H9 (cell line): ENCODE measurements around the gene ADAMTS15. TPM values are rescaled to one million over a fixed set of nuclear protein-coding genes. Genes with fewer than 3 reads are reported as not detected.
A peak's percentile ranks its signal among the peaks of the same experiment; 100 is the strongest.

ENCODE experiments used
- DNase-seq: peaks from one replicate; pipeline ENCODE4 v3.0.0-alpha.2; 2017
- H2AFZ ChIP-seq: one replicate; pipeline ENCODE4 v1.6.1; 2013; ENCODE audit warnings: mild to moderate bottlenecking, low read length, control low read depth, moderate library complexity
- H2AK5ac ChIP-seq: 2 replicates; pipeline ENCODE4 v1.6.1; 2013; ENCODE audit warnings: low read length, control low read depth, mixed read lengths; ENCODE audit not compliant: insufficient read length
- H2BK120ac ChIP-seq: one replicate; pipeline ENCODE4 v1.6.1; 2013; ENCODE audit warnings: low read depth, mild to moderate bottlenecking, low read length, control low read depth, inconsistent platforms; ENCODE audit not compliant: poor library complexity, severe bottlenecking
- H2BK12ac ChIP-seq: 2 replicates; pipeline ENCODE4 v1.6.1; 2013; ENCODE audit warnings: low read length, control low read depth, mixed read lengths, low read depth; ENCODE audit not compliant: insufficient read length
- H2BK15ac ChIP-seq: 2 replicates; pipeline ENCODE4 v1.6.1; 2013; ENCODE audit warnings: low read depth, low read length, control low read depth
- H2BK20ac ChIP-seq: one replicate; pipeline ENCODE4 v1.6.1; 2013; ENCODE audit warnings: low read depth, mild to moderate bottlenecking, low read length, control low read depth, inconsistent platforms; ENCODE audit not compliant: poor library complexity, severe bottlenecking
- H2BK5ac ChIP-seq: 2 replicates; pipeline ENCODE4 v1.6.1; 2013; ENCODE audit warnings: low read length, control low read depth, mixed read lengths; ENCODE audit not compliant: insufficient read length
- H3K14ac ChIP-seq: 2 replicates; pipeline ENCODE4 v1.6.1; 2013; ENCODE audit warnings: low read length, control low read depth; ENCODE audit not compliant: insufficient read depth
- H3K18ac ChIP-seq: 2 replicates; pipeline ENCODE4 v1.6.1; 2013; ENCODE audit warnings: low read depth, mild to moderate bottlenecking, mixed read lengths, low read length, control low read depth; ENCODE audit not compliant: insufficient read length
- H3K23ac ChIP-seq: 2 replicates; pipeline ENCODE4 v1.6.1; 2013; ENCODE audit warnings: low read length, control low read depth, mixed read lengths, low read depth; ENCODE audit not compliant: insufficient read length
- H3K23me2 ChIP-seq: 2 replicates; pipeline ENCODE4 v1.6.1; 2013; ENCODE audit warnings: low read depth, mild to moderate bottlenecking, mixed read lengths, low read length, control low read depth; ENCODE audit not compliant: insufficient read length, poor library complexity, severe bottlenecking
- H3K27ac ChIP-seq: 2 replicates; pipeline ENCODE4 v1.5.1; 2013; ENCODE audit warnings: low read length, control low read depth, mixed read lengths, low read depth; ENCODE audit not compliant: insufficient read length
- H3K27me3 ChIP-seq: 2 replicates; pipeline ENCODE4 v1.6.1; 2013; ENCODE audit warnings: low read length, control low read depth, inconsistent platforms; ENCODE audit not compliant: insufficient read depth
- H3K4ac ChIP-seq: 2 replicates; pipeline ENCODE4 v1.6.1; 2013; ENCODE audit warnings: low read depth, mild to moderate bottlenecking, control low read depth, inconsistent platforms, low read length, moderate library complexity
- H3K4me1 ChIP-seq: 2 replicates; pipeline ENCODE4 v1.6.1; 2013; ENCODE audit warnings: low read length, control low read depth, inconsistent platforms; ENCODE audit not compliant: insufficient read depth
- H3K4me2 ChIP-seq: 2 replicates; pipeline ENCODE4 v1.6.1; 2013; ENCODE audit warnings: low read length, control low read depth, mixed read lengths; ENCODE audit not compliant: insufficient read length, insufficient read depth
- H3K56ac ChIP-seq: 2 replicates; pipeline ENCODE4 v1.6.1; 2013; ENCODE audit warnings: low read depth, mild to moderate bottlenecking, mixed read lengths, low read length, control low read depth; ENCODE audit not compliant: insufficient read length
- H3K79me1 ChIP-seq: 2 replicates; pipeline ENCODE4 v1.6.1; 2013; ENCODE audit warnings: low read depth, mild to moderate bottlenecking, moderate library complexity, low read length, control low read depth, inconsistent platforms; ENCODE audit not compliant: insufficient read depth, poor library complexity, severe bottlenecking
- H3K79me2 ChIP-seq: 2 replicates; pipeline ENCODE4 v1.6.1; 2013; ENCODE audit warnings: low read length, control low read depth, inconsistent platforms; ENCODE audit not compliant: insufficient read depth
- H3K9ac ChIP-seq: 2 replicates; pipeline ENCODE4 v1.6.1; 2013; ENCODE audit warnings: low read length, control low read depth, mixed read lengths; ENCODE audit not compliant: insufficient read length; ENCODE audit errors: extremely low read depth
- H3K9me3 ChIP-seq: one replicate; pipeline ENCODE4 v1.6.1; 2013; ENCODE audit warnings: low read depth, low read length, inconsistent platforms; ENCODE audit not compliant: control insufficient read depth
- H3T11ph ChIP-seq: one replicate; pipeline ENCODE4 v1.6.1; 2013; ENCODE audit warnings: mild to moderate bottlenecking, low read length, control low read depth, inconsistent platforms
- H4K20me1 ChIP-seq: one replicate; pipeline ENCODE4 v1.6.1; 2013; ENCODE audit not compliant: control insufficient read depth, insufficient read length, insufficient read depth
- H4K5ac ChIP-seq: 2 replicates; pipeline ENCODE4 v1.6.1; 2013; ENCODE audit warnings: low read depth, mild to moderate bottlenecking, mixed read lengths, low read length, control low read depth; ENCODE audit not compliant: insufficient read length
- H4K8ac ChIP-seq: replicated peaks from 2 replicates; pipeline ENCODE4 v1.6.1; 2013; ENCODE audit warnings: low read length, control low read depth, mixed read lengths, low read depth; ENCODE audit not compliant: insufficient read length
- H4K91ac ChIP-seq: 2 replicates; pipeline ENCODE4 v1.6.1; 2013; ENCODE audit warnings: low read depth, mild to moderate bottlenecking, moderate library complexity, mixed read lengths, low read length, control low read depth; ENCODE audit not compliant: insufficient read length
- H3K27ac Mint-ChIP-seq, 3 experiments: 2 replicates in 2 of 3; 3 replicates in 1 of 3; pipeline ENCODE4 v1.8.0; 2020 to 2021; ENCODE audit warnings: mixed read lengths in 3 of 3, mild to moderate bottlenecking in 1 of 3, moderate library complexity in 1 of 3
- H3K27me3 Mint-ChIP-seq: 2 replicates; pipeline ENCODE4 v1.8.0; 2021; ENCODE audit warnings: low read depth, mild to moderate bottlenecking, moderate library complexity, mixed read lengths
- H3K36me3 Mint-ChIP-seq, 3 experiments: 2 replicates in 2 of 3; 3 replicates in 1 of 3; pipeline ENCODE4 v1.8.0; 2020 to 2021; ENCODE audit warnings: low read depth in 3 of 3, mixed read lengths in 3 of 3; ENCODE audit not compliant: insufficient read depth in 1 of 3
- H3K4me1 Mint-ChIP-seq, 2 experiments: 2 replicates each; pipeline ENCODE4 v1.8.0; 2020; ENCODE audit warnings: mixed read lengths in 2 of 2
- H3K4me3 Mint-ChIP-seq, 2 experiments: 2 replicates in 1 of 2; 3 replicates in 1 of 2; pipeline ENCODE4 v1.8.0; 2020 to 2021; ENCODE audit warnings: mild to moderate bottlenecking in 2 of 2, mixed read lengths in 2 of 2, moderate library complexity in 1 of 2
- H3K9me3 Mint-ChIP-seq, 2 experiments: 2 replicates in 1 of 2; 3 replicates in 1 of 2; pipeline ENCODE4 v1.8.0; 2020; ENCODE audit warnings: mild to moderate bottlenecking in 2 of 2, mixed read lengths in 2 of 2, moderate library complexity in 1 of 2
- CTCF ChIP-seq: fragments of 200-600 bp; sonication (generic); conservative IDR thresholded peaks from 3 replicates; pipeline ENCODE4 v1.8.0; 2021; ENCODE audit warnings: antibody characterized with exemption, mild to moderate bottlenecking
- WGBS: extraction: QIAGEN DNeasy Blood & Tissue Kit; methylation state at CpG from one replicate; pipeline ENCODE4 v1.1.7; 2013; ENCODE audit warnings: missing lambda C conversion rate, low lambda C conversion rate, mixed read lengths; ENCODE audit not compliant: insufficient read length; ENCODE audit errors: extremely low coverage; 5-methylcytosine and 5-hydroxymethylcytosine counted together
- total RNA-seq: library from RNA; stranded (reverse); gene quantifications from 2 replicates; pipeline ENCODE4 v1.2.1, GENCODE V29; 2021

ADAMTS15 gene
- total RNA-seq, 1 experiment from 2014 or later: 1.3 TPM

DNA sequence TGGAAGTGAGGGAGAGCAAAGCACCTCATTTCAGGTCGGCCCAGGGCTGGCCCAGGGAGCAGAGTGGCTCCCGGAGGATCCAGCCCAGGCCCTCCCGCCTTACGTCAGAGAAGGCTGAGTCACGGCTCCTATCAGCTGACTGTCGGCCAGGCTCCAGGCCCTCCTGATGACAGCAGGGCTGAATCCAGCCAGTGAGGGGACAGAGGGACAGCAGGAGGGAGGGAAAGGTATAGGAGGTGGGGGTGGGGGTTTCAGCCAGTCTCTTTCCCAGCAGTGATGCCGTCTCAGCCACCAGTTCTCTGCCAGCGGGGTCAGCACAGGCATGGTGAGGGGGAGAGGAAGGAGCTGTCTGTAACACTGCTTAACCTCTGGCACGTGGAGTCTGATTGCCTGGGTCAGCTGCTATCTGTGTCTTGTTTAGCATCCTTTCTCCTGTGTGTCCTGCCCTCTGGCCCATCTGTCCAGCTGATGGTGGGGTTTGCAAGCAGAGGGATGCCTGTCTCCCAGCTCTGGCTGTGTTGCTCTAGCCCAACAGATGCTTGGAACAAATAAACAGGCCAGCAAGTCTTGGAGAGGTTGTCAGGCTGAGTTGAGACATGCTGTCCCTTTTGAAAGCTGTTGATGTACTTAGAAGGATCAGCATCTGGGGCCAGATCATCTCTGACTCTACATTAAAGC is 74.0 kb downstream of the ADAMTS15 start:
- H3K14ac ChIP-seq: no peak overlapping the region
- H3K9me3 Mint-ChIP-seq: no peaks in the 10 kb centered on the region
- H3T11ph ChIP-seq: no peak overlapping the region
- H3K27ac ChIP-seq: no peak overlapping the region
- no peak overlapping the region for H3K9ac ChIP-seq
- no peaks in the 10 kb centered on the region for H4K20me1 ChIP-seq
- no peak overlapping the region for H2BK5ac ChIP-seq
- no peak overlapping the region for H2BK15ac ChIP-seq
- no peak overlapping the region for H3K56ac ChIP-seq
- H2AFZ ChIP-seq: no peak overlapping the region
- no peak overlapping the region for H3K4me2 ChIP-seq
- H4K8ac ChIP-seq: no peak overlapping the region
- peaks cover 24 to 29% of the 10 kb centered on the region in 2 experiments for H3K4me1 Mint-ChIP-seq
- H3K27ac Mint-ChIP-seq: peak overlapping the region; percentile 19 to 90 (median 64); a peak in 4 of 7 replicates
- H2BK20ac ChIP-seq: no peak overlapping the region
- peaks cover 12% of the 10 kb centered on the region; the same call in 1 of the 2 replicates for H3K4me1 ChIP-seq
- H3K36me3 Mint-ChIP-seq: no peaks in the 10 kb centered on the region; a peak in 2 of 7 replicates
- no peak overlapping the region for H3K4me3 Mint-ChIP-seq
- no peak for TF ChIP-seq CTCF
- peak overlapping the region; percentile 5 for H3K18ac ChIP-seq
- no peaks in the 10 kb centered on the region for H3K9me3 ChIP-seq
- H3K27me3 ChIP-seq: no peaks in the 10 kb centered on the region
- no peak overlapping the region for H4K5ac ChIP-seq
- no peaks in the 10 kb centered on the region for H3K79me1 ChIP-seq
- no peak overlapping the region for H2BK12ac ChIP-seq
- H3K23me2 ChIP-seq: no peaks in the 10 kb centered on the region
- H3K4ac ChIP-seq: no peak overlapping the region
- H2BK120ac ChIP-seq: no peak overlapping the region
- peak; percentile 92 for DNase-seq
- H4K91ac ChIP-seq: no peak overlapping the region
- H3K23ac ChIP-seq: no peak overlapping the region
- H2AK5ac ChIP-seq: no peak overlapping the region
- H3K27me3 Mint-ChIP-seq: peaks cover 25% of the 10 kb centered on the region
- no peaks in the 10 kb centered on the region for H3K79me2 ChIP-seq
- WGBS: no CpG with 5 or more reads among the region's 9 CpGs
